LNCAP (cell line): ENCODE results near the gene GARIN6.

ENCODE experiments used
- CTCF ChIP-seq: fragments of 450-650 bp; IDR thresholded peaks from 2 replicates; pipeline ENCODE4 v1.5.1; 2017; ENCODE audit warnings: mild to moderate bottlenecking

GARIN6 gene

GRCh38 chr12:99647453-99647852, at the start of gene GARIN6:
GARIN6 (plus strand) TSS chr12:99647753; CDS start chr12:99648175, 422 bp downstream.
- no peak for TF ChIP-seq CTCF

GRCh38 chr12:99598785-99599184, 48.8 kb upstream of the GARIN6 start:
- TF ChIP-seq CTCF, result no peak

GRCh38 chr12:99600388-99600787, 47.2 kb upstream of the GARIN6 start:
- no peak for TF ChIP-seq CTCF

GRCh38 chr12:99609455-99610181, 37.9 kb upstream of the GARIN6 start:
- TF ChIP-seq CTCF, result no peak

- no peak for TF ChIP-seq CTCF
These were observed 36.4 kb upstream of the GARIN6 start for GRCh38 chr12:99611117-99611516.

GRCh38 chr12:99611599-99611998, 36.0 kb upstream of the GARIN6 start:
- TF ChIP-seq CTCF, result no peak

GRCh38 chr12:99618657-99619056, 28.9 kb upstream of the GARIN6 start:
- TF ChIP-seq CTCF, result no peak
